NCI-H2196 treated with DMSO at 0.1 percent for 48 hours (cell line): ENCODE results near the gene TP53I11.
A peak's percentile ranks its signal among the peaks of the same experiment; 100 is the strongest.

Experiments
- DNase-seq: peaks from one replicate; lab custom pipeline; 2025; ENCODE audit not compliant: unreplicated experiment; lab: John Stamatoyannopoulos, UW

TP53I11 gene

DNA sequence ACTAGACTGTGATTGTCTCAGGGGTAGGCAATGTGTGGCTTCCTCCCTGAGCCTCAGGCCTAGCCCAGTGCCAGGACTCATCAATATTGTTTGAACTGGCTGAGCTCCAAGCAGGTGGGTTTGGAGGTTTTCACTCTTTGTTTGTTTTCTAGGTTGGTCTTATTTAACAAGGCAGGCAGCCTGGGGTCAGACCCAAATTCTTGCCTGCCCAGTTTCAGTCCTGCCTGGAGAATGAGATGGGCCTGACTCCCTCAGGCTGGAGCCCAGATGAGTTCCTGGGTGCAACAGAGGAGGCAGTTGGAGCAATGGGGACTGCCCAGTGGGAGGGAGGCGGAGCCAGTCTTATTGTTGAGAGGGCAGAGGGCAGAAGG lies 28.3 kb upstream of the TP53I11 start:
- peak; percentile 96 for DNase-seq

DNA sequence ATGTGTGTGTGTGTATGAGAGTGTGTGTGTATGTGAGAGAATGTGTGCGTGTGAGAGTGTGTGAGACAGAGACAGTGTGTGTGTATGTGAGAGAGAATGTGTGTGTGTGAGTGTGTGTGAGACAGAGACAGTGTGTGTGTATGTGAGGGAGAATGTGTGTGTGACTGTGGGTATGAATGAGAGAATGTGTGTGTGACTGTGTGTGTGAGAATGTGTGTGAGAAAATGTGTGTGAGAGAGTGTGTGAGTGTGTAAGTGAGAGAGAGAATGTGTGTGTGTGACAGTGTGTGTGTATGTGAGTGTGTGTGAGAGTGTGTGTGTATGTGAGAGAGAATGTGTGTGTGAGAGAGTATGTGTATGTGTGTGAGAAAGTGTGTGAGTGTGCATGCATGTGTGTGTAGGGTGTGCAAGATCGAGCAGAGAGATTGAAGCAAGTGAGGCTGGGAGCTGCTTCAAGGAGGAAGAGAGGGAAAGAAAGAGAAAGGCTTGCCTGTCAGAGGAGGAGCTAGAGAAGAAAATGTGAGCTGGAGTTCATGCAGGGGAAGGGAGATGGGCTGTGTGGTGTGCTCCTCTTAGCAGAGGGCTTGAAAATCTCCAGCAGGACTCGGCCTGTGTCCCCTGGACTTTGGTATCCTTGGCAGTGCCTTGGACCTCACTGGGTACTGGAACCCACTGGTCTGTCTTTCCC lies 27.7 kb upstream of the TP53I11 start:
- DNase-seq, result peak; percentile 78

DNA sequence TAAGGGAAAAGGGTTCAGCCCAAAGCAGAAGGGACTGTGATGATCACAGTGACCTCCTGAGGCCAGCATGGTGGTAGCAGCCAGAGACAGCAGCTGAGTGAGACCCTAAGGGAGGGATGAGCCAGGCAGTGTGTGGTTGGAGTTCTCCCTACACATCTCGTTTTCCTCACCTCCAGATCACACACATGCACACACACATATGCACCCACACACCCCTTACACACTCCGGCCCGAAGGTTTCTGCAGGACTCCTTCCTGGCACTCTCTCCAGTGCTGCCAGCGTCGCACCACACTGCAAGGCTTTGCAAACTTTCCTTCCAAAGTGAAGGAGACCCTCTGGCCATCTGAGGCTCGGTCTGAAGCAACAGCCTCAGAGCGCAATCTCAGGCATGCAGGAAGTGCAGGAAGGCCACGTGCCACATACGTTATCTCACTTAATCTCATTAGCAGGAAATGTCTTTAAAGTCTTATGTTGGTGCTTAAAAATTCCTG lies 26.9 kb upstream of the TP53I11 start:
- no peak for DNase-seq

DNA sequence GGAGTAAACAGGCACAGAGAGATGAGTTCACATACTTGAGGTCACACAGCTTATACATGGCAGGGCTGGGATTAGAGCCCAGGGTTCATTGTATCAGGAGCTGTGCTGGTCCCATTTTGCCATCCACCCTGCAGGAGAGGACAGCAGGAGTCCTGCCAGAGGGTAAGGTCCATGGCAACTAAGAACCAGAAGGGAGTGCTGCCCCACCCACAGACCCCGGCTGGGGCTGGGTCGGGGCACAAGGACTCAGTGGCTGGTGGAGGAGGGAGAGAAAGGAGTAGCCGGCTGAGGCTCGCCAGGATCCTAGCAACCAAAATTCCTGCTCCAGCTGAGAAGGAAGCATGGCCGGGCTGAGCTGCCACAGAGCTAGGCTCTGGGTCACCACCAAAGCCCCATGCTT lies 25.9 kb upstream of the TP53I11 start:
- DNase-seq, result no peak

DNA sequence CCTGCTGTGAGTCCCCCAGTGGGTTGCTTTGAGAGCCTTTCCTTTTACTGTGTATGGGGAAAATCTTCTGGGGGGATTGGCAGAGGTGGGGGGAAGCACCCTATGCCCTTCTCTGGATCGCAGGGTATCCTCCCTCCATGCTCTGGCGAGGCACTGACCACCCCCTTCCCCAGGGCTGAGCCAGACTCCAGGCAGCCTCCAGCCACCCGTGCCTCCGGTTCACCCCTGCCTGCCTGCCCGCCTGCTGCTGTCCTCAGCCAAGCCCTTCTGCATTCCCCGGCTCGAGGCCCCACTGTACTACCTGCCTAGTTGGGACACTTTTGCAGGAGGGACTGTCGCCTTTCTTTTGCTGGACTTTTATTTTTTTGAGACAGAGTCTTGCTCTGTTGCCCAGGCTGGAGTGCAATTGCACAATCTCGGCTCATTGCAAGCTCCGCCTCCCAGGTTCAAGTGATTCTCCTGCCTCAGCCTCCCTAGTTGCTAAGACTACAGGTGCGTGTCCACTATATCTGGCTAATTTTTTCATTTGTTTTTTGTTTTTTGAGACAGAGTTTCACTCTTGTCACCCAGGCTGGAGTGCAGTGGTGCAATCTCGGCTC lies 23.8 kb upstream of the TP53I11 start:
- no peak for DNase-seq

DNA sequence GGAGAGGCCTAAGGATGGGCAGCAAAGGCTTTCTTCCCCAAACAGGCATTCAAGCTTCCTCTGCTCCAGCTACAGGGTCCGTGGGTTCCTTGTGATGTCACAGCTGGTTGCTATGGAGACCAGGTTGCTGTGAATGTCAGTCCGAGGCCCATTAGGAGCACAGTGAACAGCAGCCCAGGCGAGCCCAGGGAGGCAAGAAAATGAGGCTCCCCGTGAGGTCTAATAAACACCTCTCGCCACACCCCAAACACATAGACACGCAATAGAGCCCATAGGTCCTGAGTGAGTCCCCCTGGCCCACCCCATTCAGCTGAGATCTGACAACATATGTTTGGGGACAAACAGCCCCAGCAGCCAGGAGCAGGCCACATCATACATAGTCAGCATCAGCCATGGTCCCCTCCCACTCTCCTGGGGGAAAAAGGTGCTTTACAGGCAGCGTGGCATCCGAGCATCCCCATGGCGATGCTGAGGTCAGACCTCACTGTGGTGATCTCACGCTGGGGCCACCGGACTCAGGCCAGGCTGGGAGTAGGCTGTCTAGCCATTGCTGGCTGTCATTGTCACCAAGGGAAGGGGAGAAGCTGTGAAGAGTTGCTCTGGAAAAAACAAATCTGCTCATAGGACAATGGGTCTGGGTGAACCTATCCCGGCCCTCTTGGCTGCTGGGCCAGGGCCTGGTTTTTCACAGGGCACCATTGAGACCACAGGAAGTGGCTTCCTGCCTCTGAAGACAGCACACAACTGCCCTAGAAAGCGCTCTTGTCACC lies 23.1 kb upstream of the TP53I11 start:
- no peak for DNase-seq

DNA sequence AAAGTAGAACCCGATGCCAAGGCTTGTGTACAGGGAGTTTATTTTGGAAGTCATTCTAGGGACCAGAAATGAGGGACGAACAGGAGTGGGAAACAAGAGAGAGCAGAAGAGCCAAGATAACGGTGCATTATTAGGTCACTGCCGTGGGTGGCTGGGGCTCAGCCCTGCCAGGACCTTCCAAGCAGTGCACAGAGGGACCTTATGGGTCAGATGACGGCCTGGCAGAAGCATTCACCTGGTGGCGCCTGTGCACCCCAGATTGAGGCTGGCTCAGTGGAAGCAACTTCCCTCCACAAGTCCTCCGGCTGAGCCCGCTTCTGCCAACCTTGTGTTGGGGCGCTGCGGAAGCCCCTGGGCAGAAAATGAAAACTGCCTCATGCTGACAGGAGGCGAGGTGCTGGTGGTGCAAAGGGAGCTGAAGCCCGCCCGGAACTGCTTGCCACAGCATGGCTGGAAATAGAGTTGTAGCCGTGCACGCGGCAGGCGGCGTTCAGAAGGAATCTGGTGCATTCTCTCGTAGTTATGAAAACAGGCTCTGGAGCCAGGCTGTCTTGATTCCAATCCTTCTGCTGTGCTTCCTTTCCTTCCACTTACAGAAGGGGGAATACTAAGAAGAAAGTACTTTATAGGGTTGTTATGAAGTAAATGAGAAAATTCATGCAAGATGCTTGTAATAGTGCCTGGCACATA lies 22.2 kb upstream of the TP53I11 start:
- DNase-seq, result no peak

DNA sequence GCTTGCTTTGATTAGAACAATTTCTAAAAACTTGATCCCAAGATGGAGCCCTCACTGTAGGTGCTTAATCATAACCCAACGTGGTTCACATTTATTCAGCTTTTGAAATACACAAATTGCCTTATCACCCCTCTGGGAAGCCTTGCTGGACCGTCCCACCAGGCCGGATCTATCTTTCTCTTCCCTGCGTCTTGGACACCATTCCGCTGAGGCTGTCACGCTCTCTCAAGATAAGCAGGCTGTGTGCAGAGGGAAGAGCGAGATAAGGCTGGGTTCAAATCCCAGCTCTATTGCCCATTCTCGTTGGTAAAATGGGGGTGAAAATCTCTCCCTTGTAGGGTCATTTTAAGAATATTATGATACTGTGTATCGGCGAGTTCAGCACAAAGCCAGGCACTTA lies 20.5 kb upstream of the TP53I11 start:
- DNase-seq, result no peak

DNA sequence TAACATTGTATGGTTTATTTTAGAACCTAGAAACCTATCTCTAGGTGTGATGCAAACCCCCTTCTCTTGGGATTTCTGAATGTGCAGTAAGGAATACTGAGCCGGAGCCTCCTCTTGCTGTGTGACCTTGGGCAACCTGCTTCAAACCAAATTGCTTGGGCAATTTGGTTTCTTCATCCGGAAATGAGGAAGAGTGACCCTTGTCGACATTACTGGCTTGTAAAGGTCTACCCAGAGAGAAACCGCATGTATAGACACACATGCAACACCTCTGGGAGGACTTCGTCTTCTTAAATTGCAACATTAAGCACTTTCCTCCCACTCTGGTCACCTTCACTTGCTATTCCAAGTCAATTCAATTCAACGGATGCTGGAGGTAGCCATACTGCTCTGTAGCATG lies 19.6 kb upstream of the TP53I11 start:
- DNase-seq, result no peak

DNA sequence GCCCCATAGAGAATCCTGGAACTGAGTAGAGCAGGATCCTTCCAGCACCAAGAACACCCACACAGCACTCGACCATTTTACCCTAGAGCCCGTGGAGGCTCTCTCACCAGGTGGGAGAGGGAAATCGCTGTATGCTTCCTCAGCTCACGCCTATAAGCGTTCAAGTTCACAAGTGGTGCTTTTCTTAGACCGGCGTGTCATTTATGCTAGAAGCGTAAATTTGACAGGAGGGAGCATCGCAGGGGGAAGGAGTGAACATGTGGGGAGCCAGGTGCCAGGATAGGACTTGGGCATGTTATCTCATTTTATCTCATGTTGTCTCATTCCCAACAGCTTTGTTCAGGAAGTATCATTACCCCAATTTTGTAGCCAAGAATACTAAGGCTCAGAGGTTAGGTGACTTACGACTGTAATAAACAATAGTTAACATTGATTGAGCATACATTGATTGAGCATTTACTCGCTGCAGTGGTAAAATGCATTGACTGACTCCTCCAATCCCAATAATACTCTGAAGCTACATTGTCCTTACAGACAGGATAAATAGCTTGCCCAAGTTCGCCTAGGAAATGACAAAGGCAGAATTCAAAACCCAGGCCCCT lies 19.1 kb upstream of the TP53I11 start:
- DNase-seq, result no peak

DNA sequence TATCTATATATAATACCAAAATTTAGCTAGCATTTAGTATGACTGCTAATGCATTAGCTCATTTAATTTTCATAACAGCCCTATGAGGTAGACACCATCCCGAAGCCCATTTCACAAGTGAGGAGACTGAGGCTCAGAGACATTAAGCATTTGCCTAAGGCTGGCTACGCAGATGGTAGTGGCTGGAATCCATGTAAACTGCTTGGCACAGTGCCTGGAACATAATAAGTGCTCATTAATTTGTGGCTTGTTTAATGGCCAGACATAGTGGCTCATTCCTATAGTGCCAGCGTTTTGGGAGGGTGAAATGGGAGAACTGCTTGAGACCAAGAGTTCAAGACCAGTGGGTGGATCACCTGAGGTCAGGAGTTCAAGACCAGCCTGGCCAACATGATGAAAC lies 17.8 kb upstream of the TP53I11 start:
- no peak for DNase-seq

DNA sequence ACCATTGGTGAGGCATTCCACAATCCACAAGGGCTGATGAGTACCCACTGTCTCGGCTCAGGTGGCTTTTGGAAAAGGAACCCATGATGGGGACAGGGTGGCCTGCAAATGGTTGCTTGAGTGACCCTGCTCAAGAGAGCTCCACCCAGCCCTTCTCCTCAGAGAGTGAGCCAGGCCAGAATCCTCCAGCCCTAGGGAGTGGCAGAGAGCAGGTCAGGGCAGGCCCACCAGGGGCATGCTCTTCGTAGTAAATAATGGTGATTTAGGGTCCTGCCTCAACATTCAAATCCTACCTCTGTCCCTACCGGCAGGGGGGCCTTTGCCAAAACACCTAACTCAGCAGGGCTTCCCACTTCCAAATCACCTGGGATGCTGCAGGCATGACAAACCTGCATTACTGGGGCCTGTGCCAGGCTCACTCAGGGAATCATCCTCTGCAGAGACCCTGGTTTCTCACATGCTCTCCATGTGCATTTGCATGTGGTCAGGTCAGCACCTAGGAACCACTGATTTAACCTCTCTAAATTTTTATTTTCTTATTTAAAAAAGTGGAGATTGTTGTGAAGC lies 17.3 kb upstream of the TP53I11 start:
- no peak for DNase-seq

DNA sequence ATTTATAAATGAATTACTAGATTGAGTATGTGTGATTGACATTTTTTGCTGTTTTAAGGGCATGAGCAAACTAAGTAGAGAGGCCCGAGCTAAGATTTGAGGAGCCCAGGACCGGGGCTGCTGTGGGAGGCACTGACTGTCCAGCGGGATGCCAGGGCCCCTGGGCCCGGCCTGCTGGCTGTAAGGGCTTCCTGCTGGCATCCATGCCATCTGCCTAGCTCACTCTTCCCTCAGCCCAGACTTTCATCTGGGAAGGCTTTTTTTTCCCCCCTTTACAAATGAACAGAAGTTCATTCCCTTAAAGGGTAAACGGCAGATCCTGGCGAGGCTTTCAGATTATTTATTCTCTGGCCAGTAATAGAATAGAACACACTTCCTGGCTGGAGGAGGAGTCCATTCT lies 16.0 kb upstream of the TP53I11 start:
- no peak for DNase-seq

DNA sequence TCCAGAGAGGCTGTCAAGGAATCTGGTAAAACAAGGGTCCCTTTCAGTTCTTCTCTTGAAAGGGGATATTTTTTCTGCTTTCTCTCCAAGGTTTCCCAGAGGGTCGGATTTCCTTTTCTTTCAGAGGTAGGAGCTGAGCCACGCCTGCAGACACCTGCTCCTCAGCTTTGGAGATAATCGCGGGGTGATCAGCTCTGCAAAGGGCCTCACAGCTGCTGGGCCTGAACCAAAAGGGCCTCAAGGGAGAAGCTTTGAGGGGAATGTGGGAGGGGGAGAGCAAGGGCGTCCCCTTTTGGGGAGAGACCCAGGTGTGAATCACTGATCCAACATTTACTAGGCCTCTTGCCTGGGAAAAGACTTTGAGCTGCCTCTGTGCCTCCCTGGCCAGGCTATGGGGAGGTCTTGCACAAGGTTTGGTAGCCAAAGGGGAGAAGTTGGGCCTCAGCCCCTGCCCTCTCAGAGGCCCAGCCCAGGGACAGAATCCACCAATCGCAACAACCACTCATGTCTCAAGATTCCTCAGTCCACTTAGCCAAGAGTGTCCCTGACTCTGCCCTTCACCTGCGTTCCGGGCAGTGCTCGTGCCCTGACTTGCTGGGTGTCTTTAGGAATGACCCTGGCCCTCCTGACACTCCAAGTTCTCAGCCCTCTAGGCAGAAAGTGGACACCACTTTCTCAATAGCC lies 14.0 kb upstream of the TP53I11 start:
- DNase-seq, result no peak

DNA sequence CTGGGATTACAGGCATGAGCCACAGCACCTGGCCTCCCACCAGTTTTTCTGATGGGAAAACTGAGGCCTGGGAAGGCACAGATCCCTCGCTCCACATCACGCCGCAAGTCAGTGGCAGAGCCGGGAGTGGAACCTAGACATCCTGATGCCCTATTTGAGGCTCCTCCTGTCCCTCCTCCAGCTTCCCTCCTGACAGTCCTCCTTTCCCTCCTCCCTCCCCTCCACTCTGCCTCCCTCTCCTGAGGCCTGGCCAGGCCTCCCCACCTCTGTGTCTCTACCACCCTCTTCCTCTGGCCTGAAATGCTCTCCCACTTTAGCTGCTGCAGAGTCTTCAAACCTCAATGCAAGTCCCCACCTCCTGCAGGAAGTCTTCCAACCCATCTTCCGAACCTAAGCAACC lies 13.3 kb upstream of the TP53I11 start:
- DNase-seq, result no peak

DNA sequence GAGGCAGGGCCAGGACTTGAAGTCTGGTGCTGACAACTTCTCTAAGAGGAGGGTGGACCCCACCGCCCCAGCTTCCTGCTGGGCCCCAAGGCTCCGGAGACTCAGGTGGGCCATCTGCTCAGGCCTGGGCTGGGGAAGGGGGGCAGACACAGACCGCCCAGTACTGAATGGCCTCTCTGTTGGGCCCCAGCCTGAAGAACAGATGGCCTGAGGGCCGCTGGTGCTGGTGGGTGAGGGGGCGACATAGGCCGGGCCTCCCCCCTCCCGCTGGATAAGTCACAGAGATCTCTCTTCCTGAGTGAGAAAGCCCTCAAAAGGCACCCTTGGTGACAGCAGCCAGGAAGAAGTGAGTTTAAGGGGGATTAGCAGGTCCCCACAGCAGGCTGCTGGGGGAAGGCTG lies 12.5 kb upstream of the TP53I11 start:
- no peak for DNase-seq

DNA sequence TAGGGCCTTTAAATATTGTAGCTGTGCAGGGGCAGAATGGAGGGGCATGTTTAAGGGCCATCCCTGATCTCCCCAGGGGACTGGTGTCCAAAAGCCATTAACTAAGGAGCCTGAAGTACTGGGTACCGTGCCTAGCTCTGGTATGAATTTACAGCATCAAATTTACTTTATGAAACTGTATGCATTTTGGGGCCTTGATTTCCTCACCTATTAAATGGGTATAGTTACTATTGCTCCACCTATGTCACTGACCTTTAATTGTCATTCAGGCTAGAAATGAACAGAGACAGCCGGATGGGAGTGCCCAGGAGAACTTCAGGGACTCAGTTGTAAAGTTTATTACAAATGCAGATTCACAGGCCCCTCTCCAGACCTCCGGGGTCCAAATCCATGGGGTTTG lies 11.8 kb upstream of the TP53I11 start:
- DNase-seq, result no peak

DNA sequence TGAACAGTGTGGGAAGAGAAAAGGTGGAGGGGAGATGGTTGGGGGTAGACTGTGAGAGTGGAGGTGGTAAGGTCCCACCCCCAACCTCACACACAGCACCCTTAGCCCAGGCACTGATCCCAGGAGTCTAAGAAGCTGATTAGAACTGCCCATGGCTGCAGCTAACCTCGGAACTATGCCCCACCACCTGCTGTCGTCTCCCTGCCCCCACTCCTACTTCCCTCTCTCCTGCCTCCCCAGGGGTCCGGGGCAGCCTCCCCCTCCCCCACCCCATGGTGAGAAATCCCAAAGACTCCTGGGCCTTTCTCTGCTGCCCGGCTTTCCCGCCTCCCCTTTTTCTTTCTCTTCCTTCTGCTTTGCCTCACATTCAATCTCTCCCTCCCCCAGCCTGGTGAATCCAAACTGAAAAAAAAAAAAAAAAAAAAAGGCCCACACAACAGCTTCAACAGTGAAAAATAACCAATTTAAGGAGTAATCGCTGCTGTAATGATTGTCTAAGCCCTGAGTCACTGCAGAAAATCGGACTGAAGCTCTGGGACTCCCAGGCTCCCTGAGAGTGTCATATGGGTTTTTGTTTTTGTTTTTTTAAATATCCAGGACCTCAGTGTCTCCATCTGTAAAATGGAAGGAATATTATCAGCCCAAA lies 9.6 kb upstream of the TP53I11 start:
- no peak for DNase-seq

DNA sequence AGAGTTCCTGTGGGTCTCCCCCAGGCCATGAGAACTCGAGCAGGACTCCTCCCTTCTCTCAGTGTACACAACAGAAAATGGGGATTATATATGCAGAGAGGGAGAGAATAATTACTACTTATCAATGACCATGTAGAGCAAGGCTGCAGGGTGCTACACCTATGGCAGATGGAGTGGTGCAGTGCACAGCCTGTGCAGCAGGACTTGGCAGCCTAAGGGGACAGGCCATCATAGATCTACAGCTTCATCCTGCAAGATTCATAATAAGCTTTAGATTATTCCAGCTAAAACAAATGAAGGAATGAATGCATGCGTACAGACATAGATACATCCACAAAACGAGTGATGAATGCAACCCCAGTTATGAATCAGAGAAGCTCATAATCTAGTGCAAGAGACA lies 8.4 kb upstream of the TP53I11 start:
- DNase-seq, result no peak
